ENCODE data around the gene PCARE.

GRCh38 chr2:29123617-29124349 lies 49.5 kb upstream of the PCARE start:
- TF ChIP-seq, protein P1, sequence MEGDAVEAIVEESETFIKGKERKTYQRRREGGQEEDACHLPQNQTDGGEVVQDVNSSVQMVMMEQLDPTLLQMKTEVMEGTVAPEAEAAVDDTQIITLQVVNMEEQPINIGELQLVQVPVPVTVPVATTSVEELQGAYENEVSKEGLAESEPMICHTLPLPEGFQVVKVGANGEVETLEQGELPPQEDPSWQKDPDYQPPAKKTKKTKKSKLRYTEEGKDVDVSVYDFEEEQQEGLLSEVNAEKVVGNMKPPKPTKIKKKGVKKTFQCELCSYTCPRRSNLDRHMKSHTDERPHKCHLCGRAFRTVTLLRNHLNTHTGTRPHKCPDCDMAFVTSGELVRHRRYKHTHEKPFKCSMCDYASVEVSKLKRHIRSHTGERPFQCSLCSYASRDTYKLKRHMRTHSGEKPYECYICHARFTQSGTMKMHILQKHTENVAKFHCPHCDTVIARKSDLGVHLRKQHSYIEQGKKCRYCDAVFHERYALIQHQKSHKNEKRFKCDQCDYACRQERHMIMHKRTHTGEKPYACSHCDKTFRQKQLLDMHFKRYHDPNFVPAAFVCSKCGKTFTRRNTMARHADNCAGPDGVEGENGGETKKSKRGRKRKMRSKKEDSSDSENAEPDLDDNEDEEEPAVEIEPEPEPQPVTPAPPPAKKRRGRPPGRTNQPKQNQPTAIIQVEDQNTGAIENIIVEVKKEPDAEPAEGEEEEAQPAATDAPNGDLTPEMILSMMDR (IDR thresholded peaks at IDR 0.05), result no peak
- no peak for TF ChIP-seq EZH2 (IDR thresholded peaks at IDR 0.05; ENCODE audit: borderline replicate concordance, insufficient read depth, low read depth, low read length, poor library complexity, severe bottlenecking)

Measured in B cell (primary cell).